PC-3 (cell line): ENCODE measurements around the gene GIT2. TPM values are rescaled to one million over a fixed set of nuclear protein-coding genes. Genes with fewer than 3 reads are reported as not detected.

Experiments used
- ATAC-seq: fragments of 200-7000 bp; cut with Tn5 transposase; 2 replicates; pipeline ENCODE4 v1.9.1; 2020; ENCODE audit warnings: mild to moderate bottlenecking, moderate library complexity
- BruUV-seq: library from RNA; stranded (reverse); fragments of 400-500 nt; replicated peaks from 2 replicates; lab custom pipeline; 2021; lab: Mats Ljungman, UMichigan
- CTCF ChIA-PET: fragments of 300-600 bp; sonication (Branson Sonifier 250); formaldehyde crosslinking; loops from one replicate; lab custom pipeline; 2022; ENCODE audit warnings: antibody characterized with exemption; lab: Charles Lee
- POLR2A ChIA-PET: fragments of 300-600 bp; sonication (Branson Sonifier 250); formaldehyde crosslinking; loops from one replicate; lab custom pipeline; 2022; ENCODE audit warnings: antibody characterized with exemption; ENCODE audit not compliant: unreplicated experiment; lab: Charles Lee
- DNase-seq: peaks from one replicate; pipeline ENCODE4 v3.0.0-alpha.2; 2015
- H2AFZ ChIP-seq: fragments of 300-600 bp; sonication (generic); 2 replicates; pipeline ENCODE4 v1.6.0; 2016; ENCODE audit warnings: antibody characterized with exemption, low read length
- H3F3A ChIP-seq: fragments of 300-600 bp; sonication (generic); one replicate; pipeline ENCODE4 v1.6.0; 2017; ENCODE audit warnings: antibody characterized with exemption, low read length, control low read depth, mild to moderate bottlenecking; ENCODE audit not compliant: unreplicated experiment
- H3K27ac ChIP-seq: fragments of 300-600 bp; sonication (generic); 2 replicates; pipeline ENCODE4 v1.5.1; 2016; ENCODE audit warnings: mild to moderate bottlenecking, low read length
- H3K27me3 ChIP-seq: fragments of 300-600 bp; sonication (generic); 2 replicates; pipeline ENCODE4 v1.6.1; 2016; ENCODE audit warnings: low read length, mixed read lengths
- H3K36me3 ChIP-seq: fragments of 300-600 bp; sonication (generic); 2 replicates; pipeline ENCODE4 v1.6.1; 2016; ENCODE audit warnings: low read depth, mixed run types, low read length, mixed read lengths
- H3K4me1 ChIP-seq: fragments of 300-600 bp; sonication (generic); 2 replicates; pipeline ENCODE4 v1.5.1; 2016; ENCODE audit warnings: low read length; ENCODE audit not compliant: insufficient read depth
- H3K4me2 ChIP-seq: fragments of 300-600 bp; sonication (generic); 2 replicates; pipeline ENCODE4 v1.6.0; 2016; ENCODE audit warnings: low read length
- H3K4me3 ChIP-seq: fragments of 300-600 bp; sonication (generic); 2 replicates; pipeline ENCODE4 v1.5.1; 2016; ENCODE audit warnings: mild to moderate bottlenecking, low read length, mixed read lengths
- H3K79me2 ChIP-seq: fragments of 300-600 bp; sonication (generic); 2 replicates; pipeline ENCODE4 v1.6.1; 2017; ENCODE audit warnings: low read length, mixed read lengths
- H3K9ac ChIP-seq: fragments of 300-600 bp; sonication (generic); 2 replicates; pipeline ENCODE4 v1.6.0; 2016; ENCODE audit warnings: mild to moderate bottlenecking, low read length
- H3K9me2 ChIP-seq: fragments of 300-600 bp; sonication (generic); replicated peaks from 2 replicates; pipeline ENCODE4 v1.6.1; 2016; ENCODE audit warnings: mixed run types, low read length, mixed read lengths
- H3K9me3 ChIP-seq: fragments of 300-600 bp; sonication (generic); 2 replicates; pipeline ENCODE4 v1.6.1; 2016; ENCODE audit warnings: low read length, mixed read lengths
- H4K20me1 ChIP-seq: fragments of 300-600 bp; sonication (generic); 2 replicates; pipeline ENCODE4 v1.6.1; 2016; ENCODE audit warnings: low read length, mixed read lengths
- CTCF ChIP-seq: fragments of 300-600 bp; sonication (generic); conservative IDR thresholded peaks from 2 replicates; pipeline ENCODE4 v1.5.1; 2017; ENCODE audit warnings: antibody characterized with exemption, low read depth, mild to moderate bottlenecking, low read length
- EZH2 ChIP-seq: fragments of 300-600 bp; sonication (generic); IDR thresholded peaks from one replicate; pipeline ENCODE4 v1.6.1; 2017; ENCODE audit warnings: antibody characterized with exemption, mild to moderate bottlenecking, low read length; ENCODE audit not compliant: unreplicated experiment
- EZH2phosphoT487 ChIP-seq: fragments of 300-600 bp; sonication (generic); IDR thresholded peaks from 2 replicates; pipeline ENCODE4 v1.6.1; 2018; ENCODE audit warnings: mild to moderate bottlenecking, antibody characterized with exemption, low read length, borderline replicate concordance
- intact Hi-C: fragments of 100-400 bp; cut with micrococcal nuclease; formaldehyde crosslinking; loops from 2 replicates; pipeline ENCODE4 v1.9.0; 2023
- total RNA-seq: library from RNA; depleted of rRNA; stranded (reverse); fragments of >200 nt; gene quantifications from 2 replicates; pipeline ENCODE4 v1.2.3, GENCODE V29; 2014

Gene GIT2
- total RNA-seq, 1 experiment from 2014 or later: 26.8 TPM

GRCh38 chr12:109949089-109949488, 47.1 kb downstream of the GIT2 start:
- Histone ChIP-seq H4K20me1 (no peaks in the 10 kb centered on the region), H3F3A (no peaks in the 10 kb centered on the region), H3K4me2 (no peak overlapping the region), H3K4me3 (no peak overlapping the region), H3K79me2 (no peaks in the 10 kb centered on the region), H2AFZ (no peak overlapping the region), H3K9me3 (no peaks in the 10 kb centered on the region), H3K9me2 (no peaks in the 10 kb centered on the region), H3K27me3 (no peaks in the 10 kb centered on the region), H3K4me1 (peaks cover 24% of the 10 kb centered on the region), H3K9ac (no peak overlapping the region), H3K36me3 (peaks cover 30% of the 10 kb centered on the region), H3K27ac (no peak overlapping the region)
- CTCF ChIA-PET: no interaction called here
- POLR2A ChIA-PET: no interaction called here
- BruUV-seq: no TSS peak
- TF ChIP-seq EZH2 (no peak), CTCF (no peak), EZH2phosphoT487 (no peak)
- DNase-seq (no peak), ATAC-seq (no peak)
- intact Hi-C loops: no loop called here

GRCh38 chr12:109948368-109948767, 47.8 kb downstream of the GIT2 start:
- TF ChIP-seq CTCF (no peak), EZH2 (no peak), EZH2phosphoT487 (no peak)
- Histone ChIP-seq H3K4me2 (no peak overlapping the region), H3K27ac (no peak overlapping the region), H3K27me3 (no peaks in the 10 kb centered on the region), H4K20me1 (no peaks in the 10 kb centered on the region), H3K4me3 (no peak overlapping the region), H3F3A (no peaks in the 10 kb centered on the region), H3K36me3 (peaks cover 30% of the 10 kb centered on the region), H3K79me2 (no peaks in the 10 kb centered on the region), H3K9ac (no peak overlapping the region), H3K9me2 (no peaks in the 10 kb centered on the region), H3K4me1 (peaks cover 24% of the 10 kb centered on the region), H3K9me3 (no peaks in the 10 kb centered on the region), H2AFZ (no peak overlapping the region)
- ChIA-PET CTCF (no interaction called here), POLR2A (no interaction called here)
- ATAC-seq (no peak), DNase-seq (no peak)
- BruUV-seq: no TSS peak
- intact Hi-C loops: no loop called here

GRCh38 chr12:109947521-109947920, 48.6 kb downstream of the GIT2 start:
- H3K4me1 ChIP-seq: peaks cover 22% of the 10 kb centered on the region
- no peaks in the 10 kb centered on the region for H3F3A ChIP-seq
- ATAC-seq (no peak), DNase-seq (no peak)
- H3K9ac ChIP-seq: no peak overlapping the region
- H3K27ac ChIP-seq: no peak overlapping the region
- no peak overlapping the region for H3K4me3 ChIP-seq
- peaks cover 26% of the 10 kb centered on the region for H3K36me3 ChIP-seq
- intact Hi-C loops: no loop called here
- CTCF ChIA-PET: no interaction called here
- TF ChIP-seq EZH2phosphoT487 (no peak), EZH2 (no peak), CTCF (no peak)
- no peaks in the 10 kb centered on the region for H4K20me1 ChIP-seq
- no peaks in the 10 kb centered on the region for H3K27me3 ChIP-seq
- H3K9me3 ChIP-seq: no peaks in the 10 kb centered on the region
- no peaks in the 10 kb centered on the region for H3K79me2 ChIP-seq
- no TSS peak for BruUV-seq
- no peaks in the 10 kb centered on the region for H3K9me2 ChIP-seq
- no peak overlapping the region for H2AFZ ChIP-seq
- POLR2A ChIA-PET: interaction anchor here (0.7 kb wide), 1 partner anchor 18 kb away, joined by 11 read pairs; no protein-coding TSS in a partner anchor
- no peak overlapping the region for H3K4me2 ChIP-seq
